ENCODE measurements around the gene MGLL.

The MGLL gene

GRCh38 chr3:127734181-127734720 is 88.1 kb downstream of the MGLL start:
- Histone ChIP-seq H3K4me1 (ENCODE audit: control insufficient read depth, low read depth, low read length) (peaks cover 5% of the 10 kb centered on the region), H3K4me2 (ENCODE audit: low read length) (no peak overlapping the region), H3K23ac (ENCODE audit: low read length) (no peak overlapping the region), H3K36me3 (ENCODE audit: control insufficient read depth, insufficient read depth, low read length) (no peaks in the 10 kb centered on the region), H3K27me3 (ENCODE audit: insufficient read depth, low read length, poor library complexity) (no peaks in the 10 kb centered on the region), H3K79me2 (ENCODE audit: control insufficient read depth, insufficient read depth, low read length) (no peaks in the 10 kb centered on the region), H2BK5ac (ENCODE audit: low read length) (no peak overlapping the region), H4K5ac (ENCODE audit: low read length) (no peak overlapping the region), H2BK15ac (replicated peaks; ENCODE audit: low read depth) (no peak overlapping the region), H3K9ac (ENCODE audit: low read length) (no peak overlapping the region), H3K27ac (ENCODE audit: low read depth, low read length) (no peak overlapping the region), H2BK120ac (ENCODE audit: low read depth, low read length) (no peak overlapping the region), H3K4ac (ENCODE audit: low read depth, low read length) (no peak overlapping the region), H4K8ac (ENCODE audit: low read depth, low read length) (no peak overlapping the region), H3K18ac (ENCODE audit: low read length) (no peak overlapping the region), H3K56ac (ENCODE audit: low read length) (no peak overlapping the region), H2AK5ac (ENCODE audit: low read length) (no peak overlapping the region), H3K79me1 (ENCODE audit: low read length) (no peaks in the 10 kb centered on the region), H3K4me3 (ENCODE audit: low read length) (no peak overlapping the region)
- no CpG with 5 or more reads among the region's 12 CpGs for WGBS (ENCODE audit: extremely low coverage, insufficient coverage, low lambda C conversion rate)
- DNase-seq: no peak

- no peak for DNase-seq
- Histone ChIP-seq H3K4me3 (ENCODE audit: low read length) (no peak overlapping the region), H3K36me3 (ENCODE audit: control insufficient read depth, insufficient read depth, low read length) (no peaks in the 10 kb centered on the region), H3K4ac (ENCODE audit: low read depth, low read length) (no peak overlapping the region), H2BK15ac (replicated peaks; ENCODE audit: low read depth) (no peak overlapping the region), H3K27ac (ENCODE audit: low read depth, low read length) (no peak overlapping the region), H4K5ac (ENCODE audit: low read length) (no peak overlapping the region), H3K27me3 (ENCODE audit: insufficient read depth, low read length, poor library complexity) (no peaks in the 10 kb centered on the region), H3K18ac (ENCODE audit: low read length) (no peak overlapping the region), H3K56ac (ENCODE audit: low read length) (no peak overlapping the region), H3K79me1 (ENCODE audit: low read length) (no peaks in the 10 kb centered on the region), H3K4me2 (ENCODE audit: low read length) (no peak overlapping the region), H4K8ac (ENCODE audit: low read depth, low read length) (no peak overlapping the region), H2AK5ac (ENCODE audit: low read length) (no peak overlapping the region), H2BK120ac (ENCODE audit: low read depth, low read length) (no peak overlapping the region), H3K79me2 (ENCODE audit: control insufficient read depth, insufficient read depth, low read length) (no peaks in the 10 kb centered on the region), H3K9ac (ENCODE audit: low read length) (no peak overlapping the region), H3K23ac (ENCODE audit: low read length) (no peak overlapping the region), H3K4me1 (ENCODE audit: control insufficient read depth, low read depth, low read length) (peaks cover 5% of the 10 kb centered on the region), H2BK5ac (ENCODE audit: low read length) (no peak overlapping the region)
- WGBS (ENCODE audit: extremely low coverage, insufficient coverage, low lambda C conversion rate): no CpG with 5 or more reads among the region's 10 CpGs
Observed at GRCh38 chr3:127733781-127734180, 88.5 kb downstream of the MGLL start.

- Histone ChIP-seq H3K79me2 (ENCODE audit: control insufficient read depth, insufficient read depth, low read length) (no peaks in the 10 kb centered on the region), H2BK5ac (ENCODE audit: low read length) (no peak overlapping the region), H2BK120ac (ENCODE audit: low read depth, low read length) (no peak overlapping the region), H3K23ac (ENCODE audit: low read length) (no peak overlapping the region), H4K8ac (ENCODE audit: low read depth, low read length) (no peak overlapping the region), H3K4me2 (ENCODE audit: low read length) (no peak overlapping the region), H2BK15ac (replicated peaks; ENCODE audit: low read depth) (no peak overlapping the region), H3K9ac (ENCODE audit: low read length) (no peak overlapping the region), H4K5ac (ENCODE audit: low read length) (no peak overlapping the region), H3K27me3 (ENCODE audit: insufficient read depth, low read length, poor library complexity) (no peaks in the 10 kb centered on the region), H3K79me1 (ENCODE audit: low read length) (no peaks in the 10 kb centered on the region), H3K18ac (ENCODE audit: low read length) (no peak overlapping the region), H3K4ac (ENCODE audit: low read depth, low read length) (no peak overlapping the region), H2AK5ac (ENCODE audit: low read length) (no peak overlapping the region), H3K36me3 (ENCODE audit: control insufficient read depth, insufficient read depth, low read length) (no peaks in the 10 kb centered on the region), H3K4me3 (ENCODE audit: low read length) (no peak overlapping the region), H3K56ac (ENCODE audit: low read length) (no peak overlapping the region), H3K27ac (ENCODE audit: low read depth, low read length) (no peak overlapping the region), H3K4me1 (ENCODE audit: control insufficient read depth, low read depth, low read length) (peaks cover 5% of the 10 kb centered on the region)
- WGBS (ENCODE audit: extremely low coverage, insufficient coverage, low lambda C conversion rate): no CpG with 5 or more reads among the region's 9 CpGs
- peak; percentile 14 for DNase-seq
Observed at GRCh38 chr3:127732879-127733350, 89.4 kb downstream of the MGLL start.

- no peak overlapping the region for H2AK5ac ChIP-seq (ENCODE audit: low read length)
- no peak overlapping the region for H3K4ac ChIP-seq (ENCODE audit: low read depth, low read length)
- WGBS (ENCODE audit: extremely low coverage, insufficient coverage, low lambda C conversion rate): no CpG with 5 or more reads among the region's 4 CpGs
- no peaks in the 10 kb centered on the region for H3K36me3 ChIP-seq (ENCODE audit: control insufficient read depth, insufficient read depth, low read length)
- no peaks in the 10 kb centered on the region for H3K79me1 ChIP-seq (ENCODE audit: low read length)
- no peak overlapping the region for H3K23ac ChIP-seq (ENCODE audit: low read length)
- no peak overlapping the region for H2BK5ac ChIP-seq (ENCODE audit: low read length)
- H3K18ac ChIP-seq (ENCODE audit: low read length): no peak overlapping the region
- H2BK15ac ChIP-seq (replicated peaks; ENCODE audit: low read depth): no peak overlapping the region
- H3K56ac ChIP-seq (ENCODE audit: low read length): no peak overlapping the region
- no peak overlapping the region for H2BK120ac ChIP-seq (ENCODE audit: low read depth, low read length)
- H3K27ac ChIP-seq (ENCODE audit: low read depth, low read length): no peak overlapping the region
- no peaks in the 10 kb centered on the region for H3K79me2 ChIP-seq (ENCODE audit: control insufficient read depth, insufficient read depth, low read length)
- no peak overlapping the region for H4K8ac ChIP-seq (ENCODE audit: low read depth, low read length)
- no peak overlapping the region for H3K9ac ChIP-seq (ENCODE audit: low read length)
- H3K4me1 ChIP-seq (ENCODE audit: control insufficient read depth, low read depth, low read length): peaks cover 5% of the 10 kb centered on the region
- DNase-seq: peak; percentile 92
- H3K27me3 ChIP-seq (ENCODE audit: insufficient read depth, low read length, poor library complexity): no peaks in the 10 kb centered on the region
- no peak overlapping the region for H3K4me2 ChIP-seq (ENCODE audit: low read length)
- H3K4me3 ChIP-seq (ENCODE audit: low read length): no peak overlapping the region
- H4K5ac ChIP-seq (ENCODE audit: low read length): no peak overlapping the region
Observed at GRCh38 chr3:127732303-127732702, 90.0 kb downstream of the MGLL start.

- Histone ChIP-seq H3K79me2 (ENCODE audit: control insufficient read depth, insufficient read depth, low read length) (no peaks in the 10 kb centered on the region), H2BK15ac (replicated peaks; ENCODE audit: low read depth) (no peak overlapping the region), H3K56ac (ENCODE audit: low read length) (no peak overlapping the region), H2BK5ac (ENCODE audit: low read length) (no peak overlapping the region), H2AK5ac (ENCODE audit: low read length) (no peak overlapping the region), H3K27ac (ENCODE audit: low read depth, low read length) (no peak overlapping the region), H3K4me3 (ENCODE audit: low read length) (no peak overlapping the region), H3K23ac (ENCODE audit: low read length) (no peak overlapping the region), H4K5ac (ENCODE audit: low read length) (no peak overlapping the region), H3K18ac (ENCODE audit: low read length) (no peak overlapping the region), H3K9ac (ENCODE audit: low read length) (no peak overlapping the region), H2BK120ac (ENCODE audit: low read depth, low read length) (no peak overlapping the region), H3K27me3 (ENCODE audit: insufficient read depth, low read length, poor library complexity) (no peaks in the 10 kb centered on the region), H3K4ac (ENCODE audit: low read depth, low read length) (no peak overlapping the region), H4K8ac (ENCODE audit: low read depth, low read length) (no peak overlapping the region), H3K4me1 (ENCODE audit: control insufficient read depth, low read depth, low read length) (peaks cover 5% of the 10 kb centered on the region), H3K36me3 (ENCODE audit: control insufficient read depth, insufficient read depth, low read length) (no peaks in the 10 kb centered on the region), H3K79me1 (ENCODE audit: low read length) (no peaks in the 10 kb centered on the region), H3K4me2 (ENCODE audit: low read length) (no peak overlapping the region)
- DNase-seq: no peak
- no CpG with 5 or more reads among the region's 12 CpGs for WGBS (ENCODE audit: extremely low coverage, insufficient coverage, low lambda C conversion rate)
Observed at GRCh38 chr3:127731546-127732289, 90.6 kb downstream of the MGLL start.

Measured in mesendoderm (in vitro differentiated cells).